Fibroblast of skin of right biceps (primary cell): ENCODE results near the gene TATDN2.
"Not testable (repeated sequence)": the region's sequence is repeated elsewhere in the genome, so short reads cannot be mapped to it uniquely, and the experiment has no call there.

Source experiments
- DNase-seq: peaks from one replicate; pipeline ENCODE4 v3.0.0-alpha.2; 2013

TATDN2 gene

DNA sequence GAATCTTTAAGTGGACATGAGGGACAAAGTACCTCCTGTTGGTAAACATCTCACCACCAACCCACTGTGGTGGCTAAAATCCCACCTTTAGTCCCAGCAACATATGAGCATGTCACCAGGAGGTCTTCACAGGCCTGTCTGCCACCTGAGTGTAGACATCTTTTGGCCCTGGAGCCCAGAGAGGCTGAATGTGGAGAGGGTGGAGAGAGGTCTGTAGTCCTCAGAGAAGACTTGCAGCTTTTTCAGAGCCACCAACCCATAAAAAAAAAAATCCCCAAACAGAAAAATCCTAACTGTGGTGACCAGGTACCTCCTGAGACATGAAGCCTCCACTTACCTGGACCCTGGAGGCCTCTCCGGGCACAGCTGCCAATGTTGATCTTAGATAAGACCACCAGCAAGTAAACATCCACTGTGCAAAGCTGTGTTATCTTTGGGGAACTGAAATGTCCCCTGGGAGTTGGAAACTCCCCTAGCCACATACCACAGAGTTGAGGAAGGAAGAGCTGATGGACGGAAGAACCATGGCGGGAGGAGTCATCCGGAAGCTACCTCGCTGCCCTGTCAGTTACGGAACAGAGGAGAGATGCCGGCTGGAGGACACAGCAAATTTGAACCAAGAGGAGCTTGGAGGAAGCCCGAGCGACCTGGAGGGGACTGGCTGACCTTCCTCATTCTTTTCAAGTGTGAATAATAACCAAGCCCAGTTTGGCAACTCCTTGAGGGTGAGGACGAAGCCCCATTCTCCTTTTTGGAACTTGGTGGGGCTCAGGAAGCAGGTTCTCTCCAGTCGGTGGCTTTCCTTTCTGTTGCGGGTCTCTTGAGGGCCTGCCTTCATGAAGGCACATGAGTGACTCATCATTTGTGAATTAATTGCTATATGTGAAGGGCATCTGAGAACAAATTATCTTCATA is 44.5 kb downstream of the TATDN2 start, which contains the start of gene GHRL:
TSS of gene GHRL (minus strand) at position 443 of the 915 bp plus-strand sequence. CDS start 2,767 bp downstream, outside the sequence.
- DNase-seq, result peak; percentile 15

DNA sequence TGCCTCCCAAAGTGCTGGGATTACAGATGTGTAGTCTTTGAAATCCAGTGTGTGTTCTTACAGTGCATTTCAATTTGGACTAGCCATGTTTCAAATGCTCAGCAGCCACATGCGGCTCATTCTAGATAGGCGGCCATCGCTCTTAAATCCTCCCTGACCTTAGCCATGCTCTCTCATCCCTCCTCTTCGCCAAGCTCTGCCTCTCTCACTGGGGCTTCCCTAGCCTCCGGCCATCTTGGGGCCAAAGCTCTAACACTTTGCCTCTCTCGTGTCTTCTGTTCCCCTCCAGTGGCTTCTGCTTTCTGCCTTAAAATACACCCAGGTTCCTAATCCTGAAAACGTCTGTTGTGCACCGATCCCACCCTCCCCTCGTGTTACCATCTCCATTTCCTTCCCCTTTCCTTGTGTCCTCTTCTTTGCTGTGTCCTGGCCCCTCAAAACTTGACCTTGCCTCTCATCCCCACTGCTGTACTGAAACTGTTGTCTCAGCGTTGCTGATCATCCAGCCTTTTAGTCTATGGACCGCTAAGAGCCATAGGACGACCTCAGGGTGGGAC is 45.8 kb downstream of the TATDN2 start:
- no peak for DNase-seq

DNA sequence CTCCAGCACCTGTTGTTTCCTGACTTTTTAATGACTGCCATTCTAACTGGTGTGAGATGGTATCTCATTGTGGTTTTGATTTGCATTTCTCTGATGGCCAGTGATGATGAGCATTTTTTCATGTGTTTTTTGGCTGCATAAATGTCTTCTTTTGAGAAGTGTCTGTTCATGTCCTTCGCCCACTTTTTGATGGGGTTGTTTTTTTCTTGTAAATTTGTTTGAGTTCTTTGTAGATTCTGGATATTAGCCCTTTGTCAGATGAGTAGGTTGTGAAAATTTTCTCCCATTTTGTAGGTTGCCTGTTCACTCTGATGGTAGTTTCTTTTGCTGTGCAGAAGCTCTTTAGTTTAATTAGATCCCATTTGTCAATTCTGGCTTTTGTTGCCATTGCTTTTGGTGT is 49.8 kb downstream of the TATDN2 start:
- DNase-seq, result not testable (repeated sequence)

DNA sequence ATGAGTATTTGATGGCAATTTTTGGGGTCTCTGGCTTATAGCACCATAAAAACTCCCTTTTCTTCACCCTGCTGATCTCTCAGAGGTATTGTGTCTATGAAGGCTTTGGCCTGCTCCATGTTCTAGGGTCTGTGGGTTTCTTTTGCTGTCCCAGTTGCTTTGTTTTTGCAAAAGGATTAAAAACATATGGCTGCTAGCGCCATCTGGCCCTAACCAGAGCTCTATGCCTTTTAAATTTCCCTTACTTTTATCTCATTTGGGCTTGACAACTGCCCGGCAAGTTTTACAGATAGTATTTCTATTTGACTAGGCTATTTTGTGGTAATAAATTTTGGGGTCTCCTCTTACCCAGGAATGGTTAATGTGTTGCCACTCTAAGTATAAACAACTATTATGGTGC is 50.9 kb downstream of the TATDN2 start:
- no peak for DNase-seq

DNA sequence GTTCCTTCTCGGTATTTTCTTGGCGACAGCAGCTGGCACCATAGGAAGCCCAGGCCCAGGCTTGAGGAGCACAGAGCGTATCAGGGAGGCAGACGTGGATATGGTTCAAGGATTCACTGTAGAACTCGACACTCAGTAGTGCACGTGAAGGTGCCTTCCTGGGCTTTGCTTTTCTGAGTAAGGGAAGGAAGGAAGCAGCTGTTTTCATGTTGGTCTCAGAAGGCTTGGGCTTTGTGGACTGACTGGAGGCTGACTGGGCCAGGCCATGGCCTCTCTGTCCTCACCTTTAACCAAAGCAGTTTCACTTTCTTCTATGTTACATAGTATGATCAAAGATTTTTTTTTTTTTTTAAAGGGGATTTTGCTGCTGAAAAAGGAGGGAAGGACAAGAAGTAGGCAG is 51.4 kb downstream of the TATDN2 start:
- no peak for DNase-seq

DNA sequence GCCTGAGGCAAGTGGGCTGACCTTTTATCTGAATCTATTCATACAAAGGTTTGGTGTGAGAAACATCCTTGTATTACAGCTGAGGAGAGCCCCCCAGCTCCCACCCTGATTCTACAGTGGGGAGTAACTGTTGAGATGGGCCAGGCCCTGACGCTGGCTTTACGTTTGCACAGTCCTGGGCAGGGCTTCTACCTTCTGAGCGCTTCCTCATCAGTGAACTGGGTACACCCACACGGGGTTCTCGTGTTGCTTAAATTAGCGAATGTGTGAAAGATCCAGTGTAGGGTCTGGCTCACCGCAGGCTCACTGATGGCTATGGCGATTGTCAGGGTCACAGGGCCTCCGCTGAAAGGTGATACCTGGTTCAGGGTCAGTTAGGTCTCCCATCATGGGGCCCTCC is 51.8 kb downstream of the TATDN2 start:
- DNase-seq, result no peak

DNA sequence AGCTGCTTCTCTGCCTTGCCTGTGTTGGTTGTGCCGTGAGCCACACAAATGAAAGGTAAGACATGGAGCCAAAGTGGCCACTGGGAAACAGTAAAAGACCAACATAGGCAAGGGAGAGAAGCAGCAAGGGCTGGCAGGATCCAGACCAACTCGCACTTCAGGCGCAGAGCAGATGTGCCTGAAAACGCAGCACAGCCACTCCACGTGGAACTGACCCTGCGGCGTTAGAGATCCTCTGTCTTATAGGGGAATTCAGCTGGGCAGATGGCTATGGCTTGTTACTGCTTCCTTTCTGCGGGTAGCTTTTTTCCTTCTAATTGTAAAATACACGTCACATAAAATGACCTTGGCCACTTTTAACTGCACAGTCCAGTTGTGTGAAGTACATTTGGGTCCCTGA is 54.8 kb downstream of the TATDN2 start:
- DNase-seq, result no peak

DNA sequence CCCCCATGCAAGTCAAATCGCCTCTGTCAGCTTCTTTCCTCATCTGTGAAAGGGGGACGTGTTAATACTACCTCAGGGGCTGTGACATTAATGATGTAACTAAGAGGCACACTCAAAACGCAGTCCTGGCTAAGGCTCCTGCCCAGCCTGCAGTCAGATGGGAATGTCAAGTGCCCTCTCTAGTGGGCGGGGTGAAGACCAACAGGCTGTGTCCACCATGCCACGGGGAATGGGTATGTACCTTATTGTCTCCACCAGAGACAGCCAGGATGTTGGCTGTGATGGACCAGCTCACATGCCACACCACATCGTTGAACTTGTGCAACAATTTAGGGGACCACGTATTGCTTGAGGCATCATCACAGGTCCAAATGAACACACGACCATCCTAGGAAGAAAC is 55.5 kb downstream of the TATDN2 start:
- no peak for DNase-seq

DNA sequence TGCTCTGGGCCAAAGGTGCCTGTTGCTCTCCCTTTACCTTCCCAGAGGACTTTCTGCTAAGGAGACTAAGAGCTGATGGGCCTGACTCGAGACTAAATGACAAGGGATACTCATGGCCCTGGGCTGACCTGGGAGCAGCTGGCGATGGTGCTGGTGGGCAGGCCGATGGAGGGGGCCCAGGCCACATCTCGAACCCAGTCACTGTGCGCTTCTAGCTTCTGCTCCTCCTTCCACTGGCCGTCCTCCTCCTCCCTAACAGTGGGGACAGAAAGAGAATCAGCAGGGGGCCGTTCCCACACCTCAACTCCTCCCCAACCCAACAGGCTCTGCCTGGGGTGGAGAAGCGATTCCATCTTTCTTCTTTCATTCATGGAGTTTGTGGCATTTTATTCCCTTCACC is 56.6 kb downstream of the TATDN2 start:
- no peak for DNase-seq

DNA sequence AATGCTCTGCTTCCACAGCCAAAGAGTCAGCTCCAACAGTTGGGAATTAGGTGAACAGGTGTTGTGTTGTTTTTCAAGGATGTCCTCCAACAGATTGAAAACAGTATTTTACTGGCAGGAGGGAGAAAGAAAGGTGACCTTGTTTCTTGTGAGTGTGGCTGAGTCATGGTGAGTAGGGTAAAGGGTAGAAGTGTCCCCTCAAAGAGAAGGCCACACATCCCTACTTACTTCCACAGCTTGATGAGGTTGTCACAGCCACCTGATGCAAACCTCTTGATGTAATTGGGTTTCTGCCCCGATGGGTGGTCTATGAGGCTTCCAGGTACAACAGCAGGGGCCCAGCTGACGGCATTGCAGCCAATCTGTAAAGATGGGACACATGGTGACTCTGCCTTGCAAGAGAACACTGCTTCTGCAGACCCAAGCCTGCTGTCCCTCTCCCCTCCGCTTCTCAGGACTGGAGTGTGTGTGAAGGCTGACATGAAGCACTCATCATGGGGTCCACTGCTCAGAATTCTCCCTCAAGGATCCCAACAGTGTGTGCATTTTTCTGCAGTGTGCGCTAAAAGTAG is 57.2 kb downstream of the TATDN2 start:
- DNase-seq, result no peak

DNA sequence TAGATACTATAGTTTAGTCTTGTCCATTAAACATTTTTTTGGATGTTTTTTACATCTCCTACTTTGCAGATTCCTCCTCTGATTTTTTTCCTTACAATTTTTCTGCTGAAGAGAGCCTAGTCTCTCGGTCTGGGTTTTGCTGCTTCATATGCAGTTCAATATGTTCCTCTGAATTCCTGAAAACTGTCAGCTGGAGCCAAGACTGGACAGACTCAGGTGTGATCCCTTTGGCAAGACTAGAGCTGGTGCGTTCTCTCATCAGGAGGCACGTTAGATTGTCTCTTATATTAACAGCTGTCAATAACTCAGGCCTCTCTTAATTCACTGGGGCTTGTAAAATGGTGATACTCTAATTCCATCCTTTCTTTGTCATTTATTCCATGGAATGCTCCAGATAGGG is 57.9 kb downstream of the TATDN2 start:
- DNase-seq, result no peak

DNA sequence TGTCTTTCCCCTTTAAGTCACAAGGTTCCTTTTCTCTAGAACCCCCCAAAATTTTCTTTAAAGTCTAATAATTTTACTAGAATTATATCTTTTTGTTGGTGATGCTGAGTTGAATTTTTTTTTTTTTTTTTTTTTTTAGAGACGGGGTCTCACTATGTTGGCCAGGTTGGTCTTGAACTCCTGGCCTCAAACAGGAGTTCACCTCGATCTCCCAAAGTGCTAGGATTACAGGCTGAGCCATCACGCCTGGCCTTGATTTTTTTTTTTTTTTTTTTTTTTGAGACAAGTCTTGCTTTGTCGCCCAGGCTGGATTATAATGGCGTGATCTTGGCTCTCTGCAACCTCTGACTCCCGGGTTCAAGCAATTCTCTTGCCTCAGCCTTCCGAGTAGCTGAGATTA is 60.4 kb downstream of the TATDN2 start:
- DNase-seq, result no peak

DNA sequence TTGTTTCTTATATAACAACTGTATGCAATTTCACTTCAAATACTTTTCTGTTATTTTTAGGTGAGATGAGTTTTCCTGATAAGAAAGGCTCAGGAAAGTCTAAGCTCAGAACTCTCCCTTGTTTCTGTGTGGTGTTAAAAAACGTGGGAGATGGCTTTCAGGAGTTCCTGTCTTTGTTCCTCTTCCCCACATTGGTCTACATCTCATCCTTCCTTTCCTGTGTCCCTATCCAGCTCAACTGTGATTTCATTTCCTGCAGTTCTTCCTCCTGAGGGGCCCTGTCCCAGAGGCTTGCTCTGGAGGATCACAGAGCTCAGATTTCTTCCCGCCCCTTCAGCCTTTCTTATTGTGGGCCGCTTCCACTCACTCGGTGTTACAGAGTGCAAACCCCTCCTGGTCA is 61.5 kb downstream of the TATDN2 start:
- DNase-seq, result no peak

DNA sequence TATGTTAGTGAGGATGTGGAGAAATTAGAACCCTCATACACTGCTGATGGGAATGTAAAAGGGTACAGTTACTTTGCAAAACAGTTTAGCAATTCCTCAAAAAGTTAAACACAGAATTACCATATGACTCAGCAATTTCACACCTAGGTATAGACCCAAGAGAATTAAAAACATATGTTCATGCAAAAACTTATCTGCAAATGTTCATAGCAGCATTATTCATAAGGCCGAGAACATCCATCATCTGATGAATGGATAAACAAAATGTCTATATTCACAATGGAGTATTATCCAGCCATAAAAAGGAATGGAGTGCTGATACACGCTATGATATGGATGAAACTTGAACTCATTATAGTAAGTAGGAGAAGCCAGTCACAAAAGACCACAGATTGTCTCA is 62.3 kb downstream of the TATDN2 start:
- DNase-seq, result peak; percentile 59

DNA sequence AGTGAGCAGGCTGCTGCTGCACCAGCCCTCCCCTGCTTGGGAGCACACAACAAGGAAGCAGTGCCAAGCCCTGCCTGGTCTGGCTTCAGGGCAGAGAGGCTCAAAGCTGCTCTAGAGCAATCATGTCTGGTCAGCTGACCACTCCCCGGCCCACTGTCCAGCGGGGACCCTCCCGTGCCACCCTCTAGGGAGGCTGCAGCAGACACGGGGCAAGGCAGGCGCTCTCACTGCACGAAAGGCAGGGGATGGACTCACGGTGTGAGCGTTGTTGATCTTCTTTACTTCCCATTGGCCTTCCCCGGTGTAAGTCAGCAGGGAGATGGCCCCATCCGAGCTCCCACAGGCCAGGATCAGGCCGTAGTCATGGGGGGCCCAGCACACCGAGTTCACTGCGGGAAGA is 63.5 kb downstream of the TATDN2 start:
- DNase-seq, result no peak

DNA sequence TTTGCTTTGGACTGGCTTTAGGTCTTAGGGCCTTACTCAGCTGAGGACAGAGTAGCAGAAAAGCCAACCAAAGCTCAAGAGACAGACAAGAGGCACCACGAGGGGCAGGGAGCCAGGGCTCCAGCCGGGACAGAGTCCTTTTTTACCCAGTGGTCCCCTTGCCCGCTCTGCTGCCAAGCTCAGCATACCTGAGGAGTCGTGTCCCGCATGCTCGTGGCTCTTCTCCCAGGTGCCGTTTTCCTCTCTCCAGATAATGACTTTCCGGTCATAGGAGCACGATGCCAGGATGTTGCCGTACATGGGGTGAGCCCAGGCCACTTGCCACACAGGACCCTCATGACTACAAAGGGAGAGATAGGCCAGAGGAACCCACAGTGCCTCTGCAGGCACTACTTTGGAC is 64.1 kb downstream of the TATDN2 start:
- no peak for DNase-seq

DNA sequence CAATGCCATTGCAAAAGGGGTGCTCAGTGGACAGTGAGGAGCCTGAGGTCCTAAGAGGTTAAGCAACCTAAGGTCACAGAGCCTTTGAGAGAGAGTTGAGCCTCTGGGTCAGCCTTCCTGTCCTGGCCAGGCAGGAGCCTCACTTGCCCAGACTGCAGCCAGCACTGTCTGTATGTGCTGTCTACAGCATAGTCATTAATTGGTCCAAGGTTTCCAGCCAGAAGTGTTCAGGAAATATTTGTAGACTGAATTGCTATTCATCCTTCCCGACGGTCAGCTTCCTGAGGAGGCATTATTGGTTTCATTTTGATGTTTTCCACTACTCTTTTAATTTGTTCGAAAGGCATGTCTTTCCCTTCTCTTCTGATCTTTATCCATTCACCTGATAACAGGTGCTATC is 64.6 kb downstream of the TATDN2 start:
- no peak for DNase-seq

DNA sequence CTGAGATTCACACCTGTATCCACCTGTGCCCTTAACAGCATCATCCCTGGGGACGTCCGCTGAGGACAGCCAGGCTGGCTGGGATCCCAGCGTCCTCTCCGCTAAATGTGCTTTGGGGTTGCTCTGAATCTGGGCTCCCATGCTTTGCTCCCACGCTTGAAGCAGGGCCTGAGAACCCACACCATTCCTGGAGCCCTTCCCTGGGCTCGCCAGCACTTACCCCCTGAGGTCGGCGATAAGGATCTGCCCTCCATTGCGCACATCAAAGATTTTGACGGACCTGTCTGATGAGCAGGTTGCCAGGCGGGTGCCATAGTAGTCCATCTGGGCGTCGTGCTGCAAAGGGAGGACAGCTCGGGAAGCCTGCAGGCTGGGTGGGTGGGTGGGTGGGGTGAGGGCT is 66.8 kb downstream of the TATDN2 start:
- DNase-seq, result no peak

DNA sequence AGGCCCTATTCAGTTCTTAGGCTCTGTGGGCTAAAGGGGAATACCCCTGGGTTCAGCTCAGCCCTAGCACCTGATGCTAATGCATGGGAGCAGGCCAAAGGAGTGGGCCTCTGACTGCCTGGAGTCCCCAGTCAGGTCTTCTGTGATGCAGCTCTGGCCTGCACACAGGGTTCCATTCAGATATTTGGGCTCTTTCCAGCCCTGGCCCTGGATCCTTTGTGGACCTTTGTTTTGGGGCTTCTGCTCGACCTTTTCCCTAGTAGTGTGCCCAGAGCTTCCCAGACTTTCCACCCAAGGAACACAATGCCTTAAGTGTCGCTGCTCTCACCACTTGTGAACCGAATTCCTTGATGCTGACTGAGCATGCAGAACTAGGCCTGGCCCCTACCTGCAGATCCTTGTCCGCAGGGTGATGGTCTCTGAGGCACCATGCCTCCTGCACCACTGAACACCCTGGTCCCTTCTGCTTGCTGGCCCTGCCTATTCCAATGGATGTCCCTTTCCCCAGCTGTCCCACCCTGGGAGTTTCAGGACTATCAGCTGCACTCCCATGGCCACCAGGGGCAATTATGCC is 67.6 kb downstream of the TATDN2 start:
- no peak for DNase-seq

DNA sequence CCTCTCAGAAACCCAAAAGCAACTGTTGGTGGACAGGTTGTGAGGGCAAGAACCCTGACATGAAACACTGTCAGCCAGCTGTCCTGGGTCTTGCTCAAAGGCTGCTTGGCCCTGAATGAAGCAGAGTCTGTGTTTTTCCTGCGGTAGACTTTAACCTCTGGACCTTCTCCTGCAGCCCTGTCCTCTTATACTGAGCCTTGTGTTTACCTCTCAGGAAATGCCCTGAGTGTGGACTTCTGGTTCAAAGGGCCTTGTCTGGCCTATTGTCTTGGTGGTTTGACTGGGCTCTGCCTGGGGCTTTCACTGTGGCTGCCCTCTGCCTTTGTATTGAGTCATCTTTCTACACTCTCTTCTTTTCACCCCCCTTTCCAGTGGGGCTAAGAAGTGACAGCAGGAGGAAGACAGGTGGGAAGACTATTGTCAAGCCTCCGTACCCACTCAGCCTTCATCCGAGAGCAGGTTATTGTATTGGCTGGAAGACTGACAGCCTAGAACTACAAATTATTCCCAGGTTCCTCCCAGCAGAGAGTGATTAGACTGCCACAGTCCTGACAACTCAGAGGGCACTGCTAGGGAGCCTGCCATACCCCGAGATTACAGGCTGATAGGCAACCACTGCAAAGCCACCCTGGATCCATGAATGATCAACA is 69.2 kb downstream of the TATDN2 start:
- no peak for DNase-seq

DNA sequence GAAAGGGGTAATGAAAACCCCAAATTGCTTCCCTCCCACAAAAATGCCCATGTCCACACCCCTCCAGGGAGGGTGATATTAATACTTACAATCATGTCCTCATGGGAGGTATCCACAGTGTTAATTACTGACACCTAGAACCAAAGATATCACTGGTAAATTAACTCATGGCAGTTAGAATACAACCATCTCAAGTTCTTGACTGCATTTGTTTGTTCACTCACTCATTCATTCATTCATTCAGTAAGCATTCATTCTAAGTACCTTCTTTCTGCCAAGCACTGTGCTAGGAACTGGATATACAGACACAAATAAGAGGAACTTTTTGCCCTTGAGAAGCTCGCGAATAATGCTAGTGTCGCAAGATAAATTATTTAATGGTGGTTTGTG is 69.7 kb downstream of the TATDN2 start:
- no peak for DNase-seq

DNA sequence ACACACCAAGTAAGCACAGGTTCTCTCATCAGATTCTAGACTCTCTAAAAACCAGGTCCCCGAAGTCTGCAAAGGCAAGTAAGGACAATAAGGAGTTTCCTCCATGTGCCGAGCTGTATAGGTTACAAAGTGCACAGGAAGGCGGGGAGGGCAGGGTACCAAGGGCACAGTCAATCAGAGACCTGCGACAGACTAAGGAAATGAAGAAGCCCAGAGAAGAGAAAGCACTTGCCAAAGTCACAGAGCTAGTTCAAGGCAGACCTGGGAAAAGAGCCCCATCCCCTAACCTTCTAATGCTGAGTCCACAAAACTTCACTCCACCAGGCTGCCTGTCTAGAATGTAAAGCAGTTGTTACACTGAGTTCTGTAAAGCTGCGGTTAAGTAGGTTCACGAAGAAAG is 71.0 kb downstream of the TATDN2 start:
- DNase-seq, result no peak

DNA sequence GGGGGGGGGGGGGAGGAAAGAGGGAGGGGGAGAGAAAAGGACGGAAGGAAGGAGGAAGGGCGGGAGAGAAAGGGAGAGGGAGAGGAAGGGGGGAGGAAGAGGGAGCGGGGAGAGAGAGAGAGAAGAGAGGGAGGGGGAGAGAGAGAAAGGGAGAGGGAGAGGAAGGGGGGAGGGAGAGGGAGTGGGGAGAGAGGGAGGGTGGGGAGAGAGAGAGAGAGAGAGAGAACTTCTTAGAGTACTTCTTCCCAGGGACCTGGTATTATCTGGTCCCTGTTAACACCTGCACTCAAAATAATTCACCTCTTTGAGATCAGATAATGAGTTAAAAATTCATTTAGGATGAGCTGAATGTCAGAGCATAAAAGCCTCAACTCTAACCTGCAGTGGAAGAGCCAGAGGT is 71.5 kb downstream of the TATDN2 start:
- DNase-seq, result peak; percentile 21

DNA sequence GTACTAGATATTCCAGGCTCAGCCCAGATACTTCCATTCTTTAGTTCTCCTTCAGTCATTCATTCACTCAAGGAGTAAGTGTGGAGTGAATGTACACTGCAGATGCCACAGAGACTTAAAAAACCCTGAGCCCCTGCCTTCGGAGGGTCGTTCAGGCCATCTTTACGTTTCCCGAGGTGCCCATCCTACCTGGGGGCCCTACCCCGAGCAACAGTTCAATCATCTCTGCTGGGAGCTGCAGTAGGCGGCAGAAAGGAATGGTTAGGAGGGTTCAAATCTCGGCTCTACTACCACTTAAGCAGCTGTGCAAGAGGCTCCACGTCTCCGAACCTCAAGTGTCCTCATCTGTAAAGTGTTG is 72.0 kb downstream of the TATDN2 start:
- DNase-seq, result no peak
